Endothelial cell of umbilical vein (primary cell): ENCODE results near the gene RNPEPL1. TPM values are rescaled to one million over a fixed set of nuclear protein-coding genes. Genes with fewer than 3 reads are reported as not detected.
A peak's percentile ranks its signal among the peaks of the same experiment; 100 is the strongest.

ENCODE experiments used
- BruUV-seq: library from RNA; stranded (reverse); fragments of 400-500 nt; replicated peaks from 2 replicates; lab custom pipeline; 2021; lab: Mats Ljungman, UMichigan
- CTCF ChIA-PET: fragments of 300-600, 350-600 bp; sonication (Branson Sonifier 250); formaldehyde crosslinking; loops from one replicate; lab custom pipeline; 2021; ENCODE audit warnings: antibody characterized with exemption, inconsistent platforms; lab: Charles Lee
- POLR2A ChIA-PET: fragments of 300-600, 350-600 bp; sonication (Branson Sonifier 250); formaldehyde crosslinking; loops from one replicate; lab custom pipeline; 2021; ENCODE audit warnings: antibody characterized with exemption, inconsistent platforms; lab: Charles Lee
- DNase-seq: peaks from one replicate; pipeline ENCODE4 v3.0.0-alpha.2; 2011; ENCODE audit warnings: low read depth, low spot score
- FAIRE-seq: peaks from 2 replicates; lab custom pipeline; 2011; peaks lifted over from hg19 to GRCh38; lab: Jason Lieb, UNC
- H2AFZ ChIP-seq: 2 replicates; pipeline ENCODE4 v1.6.0; 2012; ENCODE audit warnings: low read depth, low read length, control low read depth, inconsistent platforms
- H3K27ac ChIP-seq: 2 replicates; pipeline ENCODE4 v1.5.1; 2011; ENCODE audit warnings: low read depth, mild to moderate bottlenecking, control low read depth, low read length, moderate library complexity; ENCODE audit not compliant: insufficient read depth
- H3K27me3 ChIP-seq, 2 experiments: 2 replicates each; pipeline versions ENCODE4 v1.6.0 to v1.6.1; 2011; ENCODE audit warnings: low read length in 2 of 2, mixed read lengths in 1 of 2; ENCODE audit not compliant: control insufficient read depth in 2 of 2, insufficient read depth in 2 of 2
- H3K36me3 ChIP-seq, 2 experiments: 2 replicates in 1 of 2; 3 replicates in 1 of 2; pipeline ENCODE4 v1.5.1; 2011; ENCODE audit warnings: low read length in 2 of 2, mild to moderate bottlenecking in 1 of 2, moderate library complexity in 1 of 2; ENCODE audit not compliant: control insufficient read depth in 2 of 2, insufficient read depth in 2 of 2; ENCODE audit errors: extremely low read depth in 1 of 2
- H3K4me1 ChIP-seq: 3 replicates; pipeline ENCODE4 v1.5.1; 2011; ENCODE audit warnings: mild to moderate bottlenecking, low read length; ENCODE audit not compliant: control insufficient read depth, insufficient read depth; ENCODE audit errors: extremely low read depth
- H3K4me2 ChIP-seq: 2 replicates; pipeline ENCODE4 v1.6.1; 2011; ENCODE audit warnings: low read length, control low read depth, mixed read lengths; ENCODE audit not compliant: insufficient read depth
- H3K4me3 ChIP-seq, 3 experiments: fragments of 200-600 bp in 1 of 3; sonication (generic), shearing (Covaris generic) in 1 of 3; replicated peaks in 1 of 3; 2 replicates each; pipeline ENCODE4 v1.5.1; 2011 to 2016; ENCODE audit warnings: control low read depth in 3 of 3, low read length in 3 of 3, mild to moderate bottlenecking in 2 of 3, inconsistent platforms in 1 of 3, low read depth in 1 of 3, moderate library complexity in 1 of 3; ENCODE audit not compliant: insufficient read depth in 1 of 3
- H3K79me2 ChIP-seq: 2 replicates; pipeline ENCODE4 v1.6.0; 2012; ENCODE audit warnings: low read length, inconsistent platforms; ENCODE audit not compliant: control insufficient read depth, insufficient read depth
- H3K9ac ChIP-seq: replicated peaks from 2 replicates; pipeline ENCODE3; 2011; ENCODE audit warnings: low read length, control low read depth; ENCODE audit not compliant: insufficient read depth; ENCODE audit errors: extremely low read depth
- H3K9me1 ChIP-seq: replicated peaks from 3 replicates; pipeline ENCODE4 v1.6.0; 2011; ENCODE audit warnings: mild to moderate bottlenecking, low read length; ENCODE audit not compliant: control insufficient read depth, insufficient read depth; ENCODE audit errors: extremely low read depth
- H3K9me3 ChIP-seq: replicated peaks from 2 replicates; pipeline ENCODE4 v1.5.1; 2012; ENCODE audit warnings: low read length, inconsistent platforms; ENCODE audit not compliant: control insufficient read depth, insufficient read depth
- H4K20me1 ChIP-seq: replicated peaks from 2 replicates; pipeline ENCODE3; 2011; ENCODE audit warnings: mild to moderate bottlenecking, low read length; ENCODE audit not compliant: control insufficient read depth, insufficient read depth; ENCODE audit errors: extremely low read depth
- EZH2 ChIP-seq: IDR thresholded peaks from 2 replicates; pipeline ENCODE4 v1.6.1; 2012; ENCODE audit warnings: borderline replicate concordance, low read depth, mild to moderate bottlenecking, moderate library complexity, low read length, inconsistent platforms; ENCODE audit not compliant: severe bottlenecking
- FOS ChIP-seq: IDR thresholded peaks from 2 replicates; pipeline ENCODE4 v1.6.1; 2011; ENCODE audit warnings: mild to moderate bottlenecking, low read length, moderate library complexity, borderline replicate concordance; ENCODE audit not compliant: insufficient read depth
- GATA2 ChIP-seq: IDR thresholded peaks from 2 replicates; pipeline ENCODE4 v1.7.0; 2011; ENCODE audit warnings: low read depth, mild to moderate bottlenecking, moderate library complexity, mixed read lengths, low read length; ENCODE audit not compliant: insufficient read length, insufficient read depth
- JUN ChIP-seq: IDR thresholded peaks from 2 replicates; pipeline ENCODE4 v1.6.1; 2011; ENCODE audit warnings: borderline replicate concordance, low read depth; ENCODE audit not compliant: insufficient read length, insufficient read depth
- MYC ChIP-seq: IDR thresholded peaks from one replicate; pipeline ENCODE4 v1.6.1; 2011; ENCODE audit warnings: mild to moderate bottlenecking, low read depth, low read length
- POLR2A ChIP-seq: IDR thresholded peaks from 2 replicates; pipeline ENCODE4 v1.6.1; 2012; ENCODE audit warnings: low read depth, mild to moderate bottlenecking, control low read depth, low read length
- POLR2AphosphoS5 ChIP-seq: IDR thresholded peaks from 2 replicates; pipeline ENCODE4 v1.6.1; 2012; ENCODE audit warnings: low read depth, mild to moderate bottlenecking, control low read depth, low read length, moderate library complexity; ENCODE audit not compliant: insufficient read depth
- dilution Hi-C: fragments of 300-500 bp; cut with MboI; formaldehyde crosslinking; loops from one replicate; pipeline ENCODE4 v1.15.0; 2019; ENCODE audit warnings: low sequenced_read_pairs; ENCODE audit not compliant: extremely low pct_ligation_motif_present
- intact Hi-C: fragments of 100-400 bp; cut with micrococcal nuclease; formaldehyde crosslinking; loops from one replicate; pipeline ENCODE4 v1.10.0; 2022
- polyA plus RNA-seq, 4 experiments: library from polyadenylated mRNA; depleted of rRNA in 3 of 4; stranded (reverse) in 3 of 4; unstranded in 1 of 4; fragments of >200 nt; gene quantifications; 2 replicates each; pipeline versions ENCODE4 v1.2.1 to v1.2.3, GENCODE V29; 2011 to 2012; ENCODE audit warnings: missing spikeins in 1 of 4
- total RNA-seq: library from RNA; stranded (reverse); gene quantifications from 2 replicates; pipeline ENCODE4 v1.2.3, GENCODE V29; 2021
- TF ChIP-seq, protein P1 (sequence below): IDR thresholded peaks from 2 replicates; pipeline ENCODE4 v1.6.1; 2011; ENCODE audit not compliant: insufficient read depth, insufficient read length
- TF ChIP-seq, protein P2 (sequence below), 2 donors: IDR thresholded peaks; 1 replicate in 1 of 2; 2 replicates in 1 of 2; pipeline ENCODE4 v1.5.1; 2011; ENCODE audit warnings: low read length in 2 of 2, mild to moderate bottlenecking in 2 of 2, moderate library complexity in 2 of 2, control low read depth in 1 of 2, inconsistent platforms in 1 of 2, low read depth in 1 of 2; ENCODE audit not compliant: insufficient read depth in 1 of 2; ENCODE audit errors: extremely low read depth in 1 of 2

Gene RNPEPL1
- total and polyA plus RNA-seq, 2 donors (not counting 3 experiments of a cell fraction or from before 2014, with no cell fraction given), result 35.8 to 67.1 TPM

DNA sequence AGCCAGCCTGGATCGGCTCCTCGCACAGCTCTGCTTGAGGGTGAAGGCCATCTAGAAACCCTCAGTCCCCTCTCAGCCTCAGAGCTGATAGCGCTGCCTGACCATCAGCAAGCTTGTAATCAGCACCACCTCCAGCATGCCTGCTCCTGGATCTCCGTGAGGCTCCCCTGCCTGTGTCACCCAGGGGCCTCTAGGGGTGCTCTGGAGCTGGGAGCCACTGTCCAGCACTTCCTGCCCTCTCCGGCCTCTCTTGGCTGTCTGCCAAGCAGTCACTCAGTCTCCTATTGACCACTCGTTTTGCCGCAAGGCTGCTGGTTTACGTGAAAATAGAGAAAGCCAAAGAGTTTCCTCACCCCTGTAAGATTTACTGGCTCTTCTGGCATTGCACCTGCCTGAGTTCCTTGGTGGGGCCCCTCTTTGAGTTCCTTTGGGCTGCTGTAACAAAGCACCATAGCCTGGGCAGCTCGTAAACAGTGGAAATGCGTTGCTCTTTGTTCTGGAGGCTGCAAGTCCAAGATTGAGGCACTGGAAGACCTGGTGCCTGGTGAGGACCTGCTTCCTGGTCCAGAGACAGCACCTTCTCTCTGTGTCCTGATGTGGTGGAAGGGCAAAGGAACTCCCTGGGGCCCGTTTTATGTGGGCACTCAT lies 36.1 kb downstream of the RNPEPL1 start:
- ChIA-PET CTCF (interaction anchor here (1.0 to 1.6 kb wide), 4 partner anchors 13 to 236 kb away, joined by 3 to 10 read pairs (median 4); partner anchors contain the start of gene CAPN10), POLR2A (no interaction called here)
- H3K27ac ChIP-seq, result no peak overlapping the region
- FAIRE-seq, result peak; percentile 81
- H3K4me3 ChIP-seq, result no peak overlapping the region
- peaks cover 2% of the 10 kb centered on the region for H3K4me1 ChIP-seq
- no peaks in the 10 kb centered on the region for H3K79me2 ChIP-seq
- H3K36me3 ChIP-seq, result peaks cover 0 to 1% of the 10 kb centered on the region in 2 experiments
- H4K20me1 ChIP-seq, result no peaks in the 10 kb centered on the region
- BruUV-seq, result no TSS peak
- dilution Hi-C loops (no loop called here), intact Hi-C loops (loop anchor here (1.0 to 5.0 kb wide), 2 partner anchors 38 to 308 kb away; no protein-coding TSS in a partner anchor)
- no peaks in the 10 kb centered on the region for H3K27me3 ChIP-seq
- no peaks in the 10 kb centered on the region for H3K9me3 ChIP-seq
- no peaks in the 10 kb centered on the region for H3K9me1 ChIP-seq
- peak; percentile 70 for DNase-seq
- no peak overlapping the region for H3K9ac ChIP-seq
- no peak overlapping the region for H3K4me2 ChIP-seq
- TF ChIP-seq, protein P1, sequence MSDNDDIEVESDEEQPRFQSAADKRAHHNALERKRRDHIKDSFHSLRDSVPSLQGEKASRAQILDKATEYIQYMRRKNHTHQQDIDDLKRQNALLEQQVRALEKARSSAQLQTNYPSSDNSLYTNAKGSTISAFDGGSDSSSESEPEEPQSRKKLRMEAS, result no peak
- TF ChIP-seq POLR2AphosphoS5 (peak; percentile 59), GATA2 (no peak), POLR2A (no peak), EZH2 (no peak), FOS (no peak), MYC (no peak), JUN (no peak)
- TF ChIP-seq, protein P2, sequence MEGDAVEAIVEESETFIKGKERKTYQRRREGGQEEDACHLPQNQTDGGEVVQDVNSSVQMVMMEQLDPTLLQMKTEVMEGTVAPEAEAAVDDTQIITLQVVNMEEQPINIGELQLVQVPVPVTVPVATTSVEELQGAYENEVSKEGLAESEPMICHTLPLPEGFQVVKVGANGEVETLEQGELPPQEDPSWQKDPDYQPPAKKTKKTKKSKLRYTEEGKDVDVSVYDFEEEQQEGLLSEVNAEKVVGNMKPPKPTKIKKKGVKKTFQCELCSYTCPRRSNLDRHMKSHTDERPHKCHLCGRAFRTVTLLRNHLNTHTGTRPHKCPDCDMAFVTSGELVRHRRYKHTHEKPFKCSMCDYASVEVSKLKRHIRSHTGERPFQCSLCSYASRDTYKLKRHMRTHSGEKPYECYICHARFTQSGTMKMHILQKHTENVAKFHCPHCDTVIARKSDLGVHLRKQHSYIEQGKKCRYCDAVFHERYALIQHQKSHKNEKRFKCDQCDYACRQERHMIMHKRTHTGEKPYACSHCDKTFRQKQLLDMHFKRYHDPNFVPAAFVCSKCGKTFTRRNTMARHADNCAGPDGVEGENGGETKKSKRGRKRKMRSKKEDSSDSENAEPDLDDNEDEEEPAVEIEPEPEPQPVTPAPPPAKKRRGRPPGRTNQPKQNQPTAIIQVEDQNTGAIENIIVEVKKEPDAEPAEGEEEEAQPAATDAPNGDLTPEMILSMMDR (IDR thresholded peaks at IDR 0.05; ENCODE audit: extremely low read depth in 1 of 2, insufficient read depth in 1 of 2, low read depth in 1 of 2, low read length in 2 of 2), result peak; percentile 74 to 85
- H2AFZ ChIP-seq, result no peak overlapping the region
